HG02938 (cell line): ENCODE measurements around the gene PSMD3.

Source experiments
- ATAC-seq: cut with Tn5 transposase; IDR thresholded peaks from one replicate; pipeline ENCODE4 v1.9.1; 2021; ENCODE audit warnings: mild to moderate bottlenecking, moderate library complexity; ENCODE audit not compliant: unreplicated experiment

PSMD3 gene

DNA sequence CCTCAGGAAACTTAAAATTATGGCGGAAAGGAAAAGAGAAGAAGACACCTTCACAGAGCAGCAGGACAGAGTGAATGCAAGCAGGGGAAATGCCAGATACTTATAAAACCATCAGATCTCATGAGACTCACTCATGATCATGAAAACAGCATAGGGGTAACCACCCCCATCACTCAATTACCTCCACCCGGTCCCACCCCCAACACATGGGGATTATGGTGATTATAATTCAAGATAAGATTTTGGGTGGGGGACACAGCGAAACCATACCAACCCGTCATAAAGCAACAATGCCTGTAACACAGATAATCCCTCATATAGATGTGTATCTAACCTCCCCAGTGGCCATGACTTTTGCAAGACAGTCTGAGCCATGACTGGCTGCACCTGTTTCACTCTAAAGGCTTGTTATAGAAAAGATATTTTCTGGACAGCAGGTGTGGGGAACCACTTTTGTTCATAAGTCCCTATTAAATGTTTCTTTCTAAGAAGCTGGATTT, 24.8 kb upstream of the PSMD3 start:
- no peak for ATAC-seq

DNA sequence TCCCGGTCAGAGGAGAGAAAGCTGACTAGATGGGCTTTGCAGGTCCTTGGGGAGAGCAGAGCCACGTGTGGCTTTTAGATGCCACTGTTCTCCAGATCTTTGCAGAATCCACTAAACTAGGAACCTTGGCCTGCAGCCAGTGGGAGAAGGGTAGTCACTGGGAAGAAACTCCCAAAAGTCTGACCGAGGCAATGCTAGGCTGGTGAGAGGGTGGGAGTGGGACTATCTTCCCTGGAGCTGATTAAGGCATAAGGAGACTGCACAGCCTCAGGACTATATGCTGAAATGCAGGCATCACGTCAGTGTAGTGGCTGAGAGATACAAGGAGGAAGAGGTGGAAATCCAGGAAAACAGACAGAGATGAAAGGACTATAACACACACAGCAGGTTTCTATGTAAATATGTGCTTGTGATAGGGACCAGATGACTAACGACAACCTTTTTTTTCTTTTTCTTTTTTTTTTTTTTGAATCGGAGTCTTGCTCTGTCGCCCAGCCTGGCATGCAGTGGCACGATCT, 20.0 kb upstream of the PSMD3 start:
- ATAC-seq = no peak

DNA sequence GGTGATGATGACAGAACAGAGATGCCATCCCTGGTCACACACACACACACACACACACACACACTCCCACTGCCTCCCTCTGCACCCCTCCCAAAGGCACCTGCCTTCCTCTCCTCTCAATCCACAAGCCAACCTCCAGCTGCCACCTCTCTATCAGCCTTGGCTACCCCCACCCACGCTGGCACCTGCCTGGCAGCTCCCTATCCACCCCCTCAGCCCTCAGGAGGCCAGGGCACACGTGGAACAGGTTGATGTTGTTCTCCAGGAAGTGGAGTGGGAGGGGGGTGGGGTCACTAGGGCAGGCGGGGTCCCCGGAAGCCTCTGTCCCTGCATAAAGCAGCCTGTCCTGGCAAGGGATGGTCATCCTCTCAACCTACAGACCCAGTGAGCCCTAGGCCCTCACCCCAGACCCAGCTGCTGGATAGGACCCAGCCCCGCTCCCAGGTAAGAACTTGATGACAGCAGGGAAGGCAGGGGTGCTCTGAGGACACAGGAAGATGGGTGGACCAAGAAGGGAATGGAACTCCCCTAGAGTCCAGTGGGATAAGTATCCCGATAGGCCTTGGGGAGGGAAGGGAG, 17.9 kb upstream of the PSMD3 start, which contains the start of gene GSDMA:
Gene GSDMA (plus strand): TSS at position 363 of the 579 bp plus-strand sequence. CDS start 2,684 bp downstream, outside the sequence.
- no peak for ATAC-seq

DNA sequence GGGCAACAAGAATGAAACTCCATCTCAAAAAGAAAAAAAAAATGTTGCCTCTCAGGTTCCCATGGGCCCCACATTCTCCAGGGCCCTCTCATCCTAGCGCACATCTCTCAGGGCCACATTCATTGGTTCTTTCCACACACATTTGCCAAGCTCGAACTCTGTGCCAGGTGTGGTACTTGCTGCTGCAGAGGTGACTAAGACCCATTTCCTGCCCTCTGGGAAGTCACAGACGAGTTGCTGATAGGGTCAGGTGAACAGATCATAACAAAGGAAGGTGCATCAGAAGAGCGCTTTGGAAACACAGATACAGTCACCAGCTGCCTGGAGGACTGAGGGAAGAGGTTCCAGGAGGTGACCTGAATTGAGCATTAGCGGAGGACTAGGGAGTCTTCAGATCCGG, 16.8 kb upstream of the PSMD3 start:
- no peak for ATAC-seq

DNA sequence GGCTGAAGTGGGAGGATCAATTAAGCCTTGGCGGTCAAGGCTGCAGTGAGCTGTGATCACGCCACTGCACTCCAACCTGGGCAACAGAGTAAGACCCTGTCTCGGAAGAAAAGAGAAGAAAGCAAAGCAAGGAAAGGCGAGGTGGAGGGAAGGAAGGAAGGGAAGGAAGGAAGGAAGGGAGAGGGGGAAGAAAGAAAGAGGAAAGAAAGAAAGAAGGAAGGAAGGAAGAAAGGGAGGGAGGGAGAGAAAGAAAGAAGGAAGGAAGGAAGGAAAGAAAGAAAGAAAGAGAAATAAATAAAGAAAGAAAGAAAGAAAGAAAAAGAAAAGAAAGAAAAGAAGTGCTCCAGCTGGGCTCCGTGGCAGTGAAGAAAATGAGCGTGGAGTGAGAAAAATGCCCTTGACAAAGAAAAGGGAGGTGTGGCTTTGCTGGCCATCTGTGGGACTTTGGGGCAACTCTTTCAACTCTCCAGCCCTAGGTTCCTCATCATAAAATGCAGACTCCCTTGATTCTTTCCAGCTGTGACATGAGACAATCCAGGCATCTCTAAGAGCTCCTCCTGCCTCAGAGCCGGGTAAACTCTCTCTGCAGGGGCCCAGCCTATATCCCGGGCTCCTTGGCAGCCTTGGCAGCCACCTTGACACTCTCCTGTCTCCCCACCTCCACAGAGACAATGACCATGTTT, 15.4 kb upstream of the PSMD3 start:
- ATAC-seq = no peak

DNA sequence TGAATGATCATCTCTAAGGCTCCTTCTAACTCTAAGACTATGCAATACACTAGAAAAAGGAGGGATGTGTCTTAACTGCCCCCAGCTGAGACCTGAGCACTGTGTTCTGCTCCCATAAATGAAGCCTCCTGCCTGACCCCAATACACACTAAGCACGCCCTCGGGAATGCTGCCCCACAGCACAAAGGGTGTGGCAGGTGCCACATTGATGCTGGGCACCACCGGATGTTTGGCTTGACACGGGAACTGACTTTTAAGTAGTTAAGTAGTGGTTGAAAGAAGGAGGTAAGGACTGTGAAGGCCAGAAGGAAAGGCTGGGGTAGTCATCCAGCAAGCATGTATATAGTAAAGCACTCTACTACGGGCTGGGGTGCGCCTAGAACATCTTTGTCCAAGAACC, 13.8 kb upstream of the PSMD3 start:
- no peak for ATAC-seq

DNA sequence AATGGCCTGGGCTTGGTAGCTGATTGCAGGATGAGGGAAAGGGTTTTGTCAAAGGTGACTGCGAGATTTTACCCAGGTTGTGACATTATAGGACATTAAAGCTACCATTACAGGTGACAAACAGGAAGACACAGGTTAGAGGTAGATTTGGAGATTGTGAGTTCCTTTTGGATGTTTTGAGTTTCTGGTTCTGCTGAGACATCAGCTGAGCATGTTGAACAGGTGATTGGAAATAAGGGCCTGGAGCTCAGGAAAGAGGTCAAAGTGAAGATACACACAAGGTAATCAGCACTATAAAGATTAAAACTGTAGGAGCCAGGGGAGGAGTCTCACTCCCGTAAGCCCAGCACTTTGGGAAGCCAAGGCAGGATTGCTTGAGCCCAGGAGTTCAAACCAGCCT, 11.8 kb upstream of the PSMD3 start:
- no peak for ATAC-seq

DNA sequence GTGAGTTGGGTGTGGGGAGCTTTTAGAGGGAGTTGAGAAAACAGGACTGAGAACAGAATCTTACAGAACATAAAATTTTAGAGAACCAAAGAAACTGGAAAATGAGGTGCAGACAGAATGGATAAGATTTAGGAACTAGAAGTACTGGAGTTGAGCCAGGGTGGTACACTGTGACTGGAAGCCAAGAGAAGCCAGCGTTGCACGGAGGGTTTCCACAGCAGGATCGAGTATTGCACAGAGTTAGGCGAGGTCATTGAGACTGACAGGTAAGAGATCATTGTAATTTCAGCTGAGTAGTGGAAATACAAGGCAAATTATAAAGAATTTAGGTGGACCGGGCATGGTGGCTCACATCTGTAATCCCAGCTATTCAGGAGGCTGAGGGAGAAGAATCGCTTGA, 11.2 kb upstream of the PSMD3 start:
- ATAC-seq = no peak

DNA sequence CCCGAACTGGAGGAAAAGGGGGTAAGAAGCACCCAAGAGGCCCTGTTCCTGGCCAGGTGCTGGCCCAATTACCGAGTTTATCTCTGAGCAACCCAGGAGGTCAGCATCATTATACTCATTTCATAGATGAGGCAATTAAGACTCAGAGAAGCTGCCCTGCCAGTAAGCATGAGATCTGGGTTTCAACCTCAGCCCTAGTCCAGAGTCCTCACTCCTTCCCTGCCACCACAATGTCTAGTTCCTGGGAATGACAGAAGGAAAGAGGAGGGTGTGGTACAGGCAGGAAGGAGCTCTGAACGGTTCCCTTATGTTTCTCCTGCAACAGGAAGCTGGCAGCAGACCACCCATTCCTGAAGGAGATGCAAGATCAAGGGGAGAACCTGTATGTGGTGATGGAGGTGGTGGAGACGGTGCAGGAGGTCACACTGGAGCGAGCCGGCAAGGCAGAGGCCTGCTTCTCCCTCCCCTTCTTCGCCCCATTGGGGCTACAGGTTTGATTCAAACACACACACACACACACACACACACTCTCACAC, 10.4 kb upstream of the PSMD3 start:
- ATAC-seq = no peak

DNA sequence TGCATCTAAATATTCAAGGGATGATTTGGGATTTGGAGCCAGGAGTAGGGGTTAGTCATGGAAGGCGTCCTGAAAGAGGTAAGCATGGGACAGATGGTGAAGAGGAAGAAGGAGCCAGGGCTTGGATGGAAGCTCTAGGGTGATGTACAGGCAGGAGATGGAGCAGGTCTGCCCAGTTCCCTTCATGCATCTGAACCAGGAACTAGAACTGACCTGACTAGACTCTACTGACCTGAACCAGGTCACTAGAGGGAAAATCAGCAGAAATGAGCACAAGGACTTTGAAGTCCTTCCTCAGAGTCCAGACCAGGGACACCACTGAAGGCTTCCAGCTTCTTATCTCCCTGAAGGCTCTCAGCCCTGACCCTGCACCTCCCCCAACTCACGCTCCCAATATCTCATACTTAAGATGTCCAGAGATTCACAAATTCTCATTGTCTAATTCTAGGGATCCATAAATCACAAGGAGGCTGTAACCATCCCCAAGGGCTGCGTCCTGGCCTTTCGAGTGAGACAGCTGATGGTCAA, 9.5 kb upstream of the PSMD3 start:
- no peak for ATAC-seq

DNA sequence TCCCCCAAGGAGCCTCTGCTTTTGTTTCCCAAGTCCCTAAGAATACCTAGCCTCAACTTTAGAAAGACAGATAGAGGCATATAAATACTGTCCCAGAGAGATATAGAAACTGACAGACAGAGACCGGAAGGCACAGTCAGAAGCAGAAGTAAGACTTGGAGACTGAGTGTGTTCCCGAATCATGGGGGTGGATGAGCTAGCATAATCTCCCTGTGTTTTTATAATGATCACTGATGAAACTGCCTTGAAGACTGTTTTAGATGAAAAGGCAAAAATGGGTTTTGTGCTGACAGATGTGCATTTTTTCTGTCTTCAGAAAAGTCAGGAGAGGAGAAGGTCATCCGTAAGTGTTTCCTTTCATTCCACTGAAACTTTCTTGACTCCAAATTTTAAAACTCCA, 8.3 kb upstream of the PSMD3 start:
- ATAC-seq = no peak

DNA sequence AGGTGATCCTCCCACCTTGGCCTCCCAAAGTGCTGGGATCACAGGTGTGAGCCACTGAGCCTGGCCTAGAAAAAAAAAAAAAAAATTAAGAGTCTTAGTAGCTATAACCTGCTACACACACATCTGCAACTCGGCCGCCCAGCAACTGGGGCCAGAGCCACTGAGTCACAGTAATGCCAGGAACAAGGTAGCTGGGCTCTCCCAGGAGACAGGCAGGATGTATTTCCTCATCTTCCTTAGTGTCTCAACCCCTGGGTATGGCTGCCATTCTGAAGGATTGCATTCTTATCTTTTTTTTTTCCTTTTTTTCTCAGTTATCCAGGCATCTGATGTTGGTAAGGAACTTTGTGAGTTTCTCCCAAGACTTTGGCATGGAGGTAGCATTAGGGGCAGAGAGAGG, 7.1 kb upstream of the PSMD3 start:
- ATAC-seq = no peak

DNA sequence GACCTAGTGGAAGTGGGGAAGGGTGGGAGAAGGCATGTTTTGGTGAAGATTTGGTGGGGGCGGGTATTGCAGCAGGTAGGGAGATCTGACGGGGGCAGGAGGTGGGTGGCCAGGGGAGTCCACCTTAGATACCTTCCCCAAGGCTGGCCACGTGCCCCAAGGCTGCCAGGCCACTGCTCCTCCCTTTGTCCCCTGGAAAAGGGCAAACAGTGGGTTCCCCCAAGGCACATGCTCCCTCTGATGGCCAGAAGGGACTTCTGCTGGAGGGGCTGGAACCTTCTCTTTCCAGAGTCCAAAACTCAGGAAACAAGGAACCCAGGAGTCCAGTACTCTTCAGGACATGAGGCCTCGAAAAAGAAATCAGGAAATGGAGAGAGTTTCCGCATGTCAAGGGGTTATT, 6.2 kb upstream of the PSMD3 start:
- no peak for ATAC-seq

DNA sequence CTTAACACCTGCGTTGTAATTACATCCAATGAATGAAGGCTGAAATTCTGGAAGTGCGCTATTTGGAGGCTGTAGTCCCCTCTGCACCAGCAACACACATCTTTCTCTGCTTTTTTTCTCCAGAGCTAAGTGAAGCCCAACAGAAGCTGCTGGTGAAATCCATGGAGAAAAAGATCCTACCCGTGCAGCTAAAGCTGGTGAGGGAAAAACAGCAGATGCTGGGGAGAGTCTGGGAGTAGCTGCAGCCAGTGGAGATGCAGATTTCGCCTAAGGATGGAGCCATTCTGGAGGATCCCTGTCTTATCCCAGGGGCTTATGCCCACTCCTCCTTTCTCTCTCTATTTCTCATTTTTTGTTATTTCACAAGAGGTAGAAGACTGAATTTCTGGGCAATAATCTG, 4.8 kb upstream of the PSMD3 start:
- no peak for ATAC-seq

DNA sequence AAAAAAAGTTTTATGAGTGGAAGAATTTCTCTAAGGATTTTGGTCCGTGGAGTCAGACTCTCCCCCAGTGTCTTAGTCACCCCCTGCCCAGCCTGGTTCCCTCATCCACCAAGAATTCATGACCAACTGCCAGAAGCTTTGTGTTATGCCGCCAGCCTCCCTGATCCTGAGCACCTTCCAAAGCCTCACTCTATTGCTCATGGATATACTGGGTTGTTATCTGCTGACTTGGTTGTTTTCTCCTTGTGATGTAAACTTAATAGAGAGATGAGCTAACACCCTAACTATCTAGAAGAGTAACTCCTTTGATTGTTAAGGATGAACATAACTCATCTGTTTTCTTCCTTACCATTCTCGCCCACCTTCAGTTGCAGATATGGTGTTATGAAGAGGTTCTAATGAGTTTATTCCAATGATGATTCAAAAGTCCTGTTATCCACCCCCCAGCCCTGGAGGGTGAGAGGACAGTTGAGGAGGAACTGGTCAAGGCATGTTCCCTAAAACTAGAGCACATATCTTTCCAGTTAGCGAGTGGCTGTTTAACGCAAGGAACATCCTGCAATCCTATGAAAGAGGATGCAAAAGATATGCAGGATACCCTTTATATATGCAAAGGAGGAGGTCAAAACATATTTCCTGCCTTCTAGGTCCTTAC, 1.5 kb upstream of the PSMD3 start:
- ATAC-seq = no peak

DNA sequence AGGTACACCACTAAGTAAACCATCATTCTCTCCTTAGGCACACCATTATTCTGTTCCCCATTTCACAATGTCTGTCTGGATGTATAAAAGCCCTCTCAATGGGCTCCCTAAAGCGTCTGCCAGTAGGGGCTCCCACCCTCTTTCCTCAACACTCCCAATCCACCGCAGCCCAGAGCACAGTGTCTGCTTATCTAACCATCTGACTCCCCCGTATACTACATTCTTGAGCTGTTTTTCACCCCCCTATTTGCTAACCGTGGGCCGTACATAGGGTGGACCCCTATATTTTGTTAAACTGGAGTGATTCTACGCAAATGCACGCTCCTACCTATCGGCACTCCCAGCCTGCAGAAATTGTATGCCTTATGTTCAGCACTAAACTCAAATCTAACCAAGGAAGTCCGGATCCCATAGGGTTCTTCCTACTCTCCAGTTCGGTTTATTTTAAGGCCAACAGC, 685 bp upstream of the PSMD3 start:
- no peak for ATAC-seq

DNA sequence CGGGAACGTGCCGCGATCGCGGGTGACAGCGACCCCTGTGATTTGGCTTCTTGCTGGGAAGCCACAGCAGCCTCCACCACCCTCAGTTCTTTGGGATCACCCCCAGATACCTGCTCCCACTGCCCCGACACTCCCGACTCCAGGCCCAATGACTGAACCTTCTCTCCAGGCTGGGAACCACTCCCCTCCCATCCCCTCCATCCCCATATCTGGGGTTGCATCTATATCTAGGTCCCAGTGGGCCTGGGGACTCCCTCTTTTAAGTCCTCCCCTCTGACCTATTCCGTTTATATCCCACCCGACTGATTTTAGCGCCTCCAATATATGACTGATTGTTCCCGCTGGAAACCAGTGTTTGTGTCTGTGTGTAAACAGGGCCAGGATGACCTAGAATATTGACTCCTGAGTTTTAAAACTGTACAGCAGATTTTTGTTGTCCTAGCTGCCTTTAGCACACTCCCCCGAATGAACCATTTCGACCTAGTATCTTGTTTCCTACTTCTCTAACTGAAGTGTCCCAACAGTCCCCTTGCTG, 667 bp downstream of the PSMD3 start:
- no peak for ATAC-seq

DNA sequence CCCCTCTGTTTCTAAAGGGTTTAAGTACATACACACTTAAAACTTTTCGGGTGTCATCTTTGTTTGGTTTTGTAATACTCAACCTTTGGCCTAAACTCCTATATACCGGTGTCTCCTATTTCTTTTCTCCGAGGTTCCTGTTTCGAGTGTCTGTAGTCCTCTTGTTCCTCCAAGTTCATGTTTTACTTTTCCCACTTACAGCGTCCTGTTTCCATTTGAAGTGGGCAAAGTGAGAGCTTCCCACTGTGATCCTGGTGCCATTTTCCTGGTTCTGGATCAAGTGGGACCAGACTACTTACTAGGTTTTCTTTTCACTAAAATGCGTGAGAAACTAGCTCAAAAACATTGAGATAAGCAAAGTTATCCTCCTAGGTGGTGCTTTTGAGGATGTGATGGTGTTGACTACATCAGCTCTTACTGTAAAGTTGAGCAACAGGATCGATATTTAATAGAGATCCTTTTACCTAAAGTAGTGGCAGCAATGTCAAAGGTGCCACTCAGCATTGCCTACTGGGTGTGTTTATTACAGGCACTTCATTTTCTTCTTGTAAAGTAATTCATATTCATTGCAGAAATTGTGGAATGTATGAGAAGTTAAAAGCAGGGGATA, 1.3 kb downstream of the PSMD3 start:
- ATAC-seq = no peak

DNA sequence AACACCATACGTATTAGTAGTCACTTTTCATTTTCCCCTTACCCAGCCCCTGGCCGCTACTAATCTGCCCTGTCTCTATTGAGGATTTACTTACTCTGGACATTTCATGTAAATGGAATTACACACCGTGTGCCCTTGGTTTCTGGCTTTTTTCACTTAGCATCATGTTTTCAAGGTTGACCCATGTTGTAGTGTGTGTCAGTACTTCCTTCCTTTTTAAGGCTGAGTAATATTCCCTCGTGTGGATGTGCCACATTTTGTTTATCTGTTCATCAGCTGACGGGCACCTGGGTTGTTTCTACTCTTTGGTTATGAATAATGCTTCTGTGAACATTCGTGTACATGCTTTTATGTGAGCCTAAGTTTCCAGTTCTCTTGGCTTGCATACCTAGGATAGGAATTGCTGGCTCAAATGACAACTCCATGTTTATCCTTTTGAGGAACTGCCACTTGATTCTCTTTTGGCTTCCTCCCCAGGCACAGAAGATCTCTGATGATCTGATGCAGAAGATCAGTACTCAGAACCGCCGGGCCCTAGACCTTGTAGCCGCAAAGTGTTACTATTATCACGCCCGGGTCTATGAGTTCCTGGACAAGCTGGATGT, 7.7 kb downstream of the PSMD3 start:
- no peak for ATAC-seq

DNA sequence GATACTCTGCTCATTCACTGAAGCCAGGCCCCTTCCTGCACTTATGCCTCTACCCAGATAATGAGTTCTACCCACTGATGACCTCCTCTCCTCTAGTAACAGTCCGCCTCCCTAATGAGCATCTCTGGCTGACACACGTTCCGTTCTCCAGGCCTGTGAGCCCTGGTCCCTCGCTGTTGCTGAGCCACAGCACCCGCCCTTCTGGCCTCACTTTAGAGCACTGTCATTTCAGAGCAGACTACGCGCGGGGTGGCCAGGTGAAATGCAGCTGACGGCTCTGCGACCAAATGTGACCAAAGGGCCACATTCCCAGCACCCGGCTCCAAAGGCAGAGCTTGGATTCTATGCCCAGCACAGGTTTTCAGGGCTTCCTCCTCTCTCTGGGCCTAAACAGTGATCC, 13.8 kb downstream of the PSMD3 start:
- ATAC-seq = no peak
